C4-2B (cell line): ENCODE results near the gene CHID1.

Source experiments
- CTCF ChIP-seq: fragments of 450-650 bp; conservative IDR thresholded peaks from 2 replicates; pipeline ENCODE4 v1.5.1; 2017; ENCODE audit warnings: mild to moderate bottlenecking
- ZFX ChIP-seq: fragments of 450-650 bp; IDR thresholded peaks from 2 replicates; pipeline ENCODE4 v1.6.1; 2017

DNA sequence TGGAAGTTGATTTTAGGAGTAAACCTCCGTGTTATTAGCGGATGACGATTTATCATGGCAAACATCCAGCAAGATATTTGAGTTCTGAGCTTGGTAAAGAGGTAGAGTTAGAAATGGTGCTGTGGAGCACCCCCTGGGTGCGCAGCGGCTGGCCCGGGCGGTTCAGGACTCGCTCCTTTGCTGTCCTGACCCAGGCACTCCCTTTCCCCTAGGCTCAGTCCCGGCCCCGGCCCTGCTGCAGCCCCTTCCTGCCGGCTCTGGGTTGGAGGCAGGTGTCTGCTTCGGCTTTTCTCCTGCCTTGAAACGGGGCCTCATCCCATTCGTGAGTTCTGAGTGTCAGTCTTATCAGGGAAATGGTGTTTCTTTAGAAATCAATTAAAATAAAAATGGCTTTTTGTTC, 48.4 kb upstream of the CHID1 start:
- TF ChIP-seq CTCF (no peak), ZFX (no peak)
